ENCODE results near the gene COMMD9.

COMMD9 gene

DNA sequence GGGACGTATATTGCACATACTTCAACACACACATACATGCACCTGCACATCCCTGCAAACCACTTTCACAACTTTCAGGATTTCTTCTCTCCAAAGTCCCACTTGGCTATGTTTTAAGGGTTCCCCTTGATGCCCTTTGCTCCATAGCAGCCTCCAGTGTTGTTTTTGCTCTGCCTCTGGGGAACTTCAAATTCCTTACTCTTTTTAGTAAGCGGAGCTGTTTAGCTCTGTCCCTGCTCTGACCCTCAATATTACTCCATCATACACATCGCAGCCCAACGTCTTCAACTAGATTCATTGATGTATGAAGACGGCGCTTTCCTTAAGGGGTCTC, 25.2 kb upstream of the COMMD9 start:
- H3K27ac ChIP-seq (ENCODE audit: low read depth, low read length), result no peak overlapping the region
- no peaks in the 10 kb centered on the region for H3K4me1 ChIP-seq (ENCODE audit: control insufficient read depth in 1 of 2, insufficient read depth in 2 of 2, low read length in 2 of 2)
- no peak overlapping the region for H3K4me3 ChIP-seq (ENCODE audit: low read depth in 1 of 2, low read length in 2 of 2)
- H3K36me3 ChIP-seq (ENCODE audit: control insufficient read depth in 1 of 2, insufficient read depth in 2 of 2, low read length in 2 of 2), result no peaks in the 10 kb centered on the region
- no peak overlapping the region for H3K9ac ChIP-seq (ENCODE audit: low read depth in 1 of 2, low read length in 2 of 2)
- H3K9me3 ChIP-seq (ENCODE audit: control insufficient read depth in 1 of 2, low read length in 2 of 2), result no peaks in the 10 kb centered on the region
- H3K27me3 ChIP-seq (ENCODE audit: control insufficient read depth in 1 of 2, insufficient read depth in 2 of 2, low read length in 2 of 2), result no peaks in the 10 kb centered on the region

DNA sequence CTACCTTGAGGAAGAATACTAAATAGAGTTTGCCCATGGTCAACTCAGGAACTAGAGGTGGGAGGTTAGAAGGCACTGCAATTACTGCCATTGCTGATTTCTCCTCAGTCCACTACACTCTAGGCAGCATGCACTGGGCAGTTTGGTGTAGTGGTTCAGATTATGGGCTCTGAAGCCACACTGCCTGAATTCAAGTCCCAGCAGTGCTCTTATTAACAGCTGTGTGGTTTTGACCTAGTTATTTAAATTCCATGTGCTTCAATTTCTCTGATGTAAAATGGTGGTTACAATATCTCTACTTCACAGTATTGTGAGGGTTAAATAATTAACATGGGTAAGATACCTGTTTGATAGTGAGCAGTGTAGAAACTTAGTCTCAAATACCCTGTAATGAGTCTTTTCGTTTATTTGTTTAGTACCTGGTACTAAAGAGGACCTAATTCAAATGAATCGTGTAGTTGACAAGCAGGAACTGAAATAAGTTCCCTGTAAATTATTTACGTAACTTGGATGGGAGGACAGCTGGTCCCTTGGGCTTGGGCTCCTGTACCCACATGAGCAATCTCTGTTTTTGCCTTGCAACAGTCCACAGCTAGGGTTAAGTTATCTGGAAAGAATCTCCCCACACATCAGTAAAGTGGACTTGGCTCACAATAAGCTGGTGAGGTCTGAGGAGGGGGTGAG, 24.7 kb upstream of the COMMD9 start:
- Histone ChIP-seq H3K27me3 (ENCODE audit: control insufficient read depth in 1 of 2, insufficient read depth in 2 of 2, low read length in 2 of 2) (no peaks in the 10 kb centered on the region), H3K9me3 (ENCODE audit: control insufficient read depth in 1 of 2, low read length in 2 of 2) (no peaks in the 10 kb centered on the region), H3K4me3 (ENCODE audit: low read depth in 1 of 2, low read length in 2 of 2) (no peak overlapping the region)

DNA sequence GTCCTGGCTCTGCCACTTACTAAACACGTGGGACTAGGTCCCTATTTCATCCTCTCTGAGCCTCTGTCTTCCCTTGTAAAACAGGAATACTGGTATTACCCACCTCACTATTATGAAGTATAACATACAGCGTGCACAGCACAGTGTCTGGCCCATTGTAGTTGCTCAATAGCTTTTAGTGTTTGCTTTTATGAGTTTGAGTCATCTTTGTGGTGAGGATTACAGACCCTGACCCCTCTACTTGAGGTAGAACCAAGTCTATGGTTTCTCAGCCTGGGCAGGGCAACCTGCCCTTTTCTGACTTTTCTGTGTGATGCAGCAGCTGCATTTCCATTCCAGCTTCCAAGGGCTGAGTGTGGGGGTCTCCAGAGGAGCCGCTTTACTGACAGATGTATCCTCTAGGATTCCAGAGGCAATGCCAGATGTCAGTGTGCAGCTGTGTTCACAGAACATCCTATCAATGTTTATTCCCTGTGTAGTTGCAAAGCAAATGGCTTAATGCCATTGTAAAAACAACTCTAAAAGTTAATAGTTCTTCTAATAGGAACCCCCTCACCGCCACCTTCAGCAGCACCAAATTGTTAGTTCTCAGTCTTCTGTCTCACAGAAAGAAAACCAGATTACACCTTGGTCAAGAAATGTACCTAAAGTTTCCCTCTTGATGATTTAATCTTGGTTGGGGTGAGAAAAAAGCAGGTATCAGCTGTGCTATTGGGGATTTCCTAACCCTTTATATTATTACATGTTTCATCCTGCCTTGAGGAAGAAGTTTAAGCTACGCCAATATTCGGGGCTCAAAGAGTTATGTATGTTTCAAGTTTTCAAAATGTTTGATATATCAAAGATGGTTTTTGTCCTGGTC, 23.6 kb upstream of the COMMD9 start:
- H3K4me1 ChIP-seq (ENCODE audit: control insufficient read depth in 1 of 2, insufficient read depth in 2 of 2, low read length in 2 of 2), result no peaks in the 10 kb centered on the region
- no peak overlapping the region for H3K9ac ChIP-seq (ENCODE audit: low read depth in 1 of 2, low read length in 2 of 2)
- no peaks in the 10 kb centered on the region for H3K9me3 ChIP-seq (ENCODE audit: control insufficient read depth in 1 of 2, low read length in 2 of 2)
- H3K27me3 ChIP-seq (ENCODE audit: control insufficient read depth in 1 of 2, insufficient read depth in 2 of 2, low read length in 2 of 2), result no peaks in the 10 kb centered on the region
- no peaks in the 10 kb centered on the region for H3K36me3 ChIP-seq (ENCODE audit: control insufficient read depth in 1 of 2, insufficient read depth in 2 of 2, low read length in 2 of 2)
- H3K27ac ChIP-seq (ENCODE audit: low read depth, low read length), result no peak overlapping the region
- H3K4me3 ChIP-seq (ENCODE audit: low read depth in 1 of 2, low read length in 2 of 2), result no peak overlapping the region

More for the DNA sequence above, 24.7 kb upstream of the COMMD9 start:
- Histone ChIP-seq H3K4me1 (ENCODE audit: control insufficient read depth in 1 of 2, insufficient read depth in 2 of 2, low read length in 2 of 2) (no peaks in the 10 kb centered on the region), H3K27ac (ENCODE audit: low read depth, low read length) (no peak overlapping the region), H3K9ac (ENCODE audit: low read depth in 1 of 2, low read length in 2 of 2) (no peak overlapping the region), H3K36me3 (ENCODE audit: control insufficient read depth in 1 of 2, insufficient read depth in 2 of 2, low read length in 2 of 2) (no peaks in the 10 kb centered on the region)

DNA sequence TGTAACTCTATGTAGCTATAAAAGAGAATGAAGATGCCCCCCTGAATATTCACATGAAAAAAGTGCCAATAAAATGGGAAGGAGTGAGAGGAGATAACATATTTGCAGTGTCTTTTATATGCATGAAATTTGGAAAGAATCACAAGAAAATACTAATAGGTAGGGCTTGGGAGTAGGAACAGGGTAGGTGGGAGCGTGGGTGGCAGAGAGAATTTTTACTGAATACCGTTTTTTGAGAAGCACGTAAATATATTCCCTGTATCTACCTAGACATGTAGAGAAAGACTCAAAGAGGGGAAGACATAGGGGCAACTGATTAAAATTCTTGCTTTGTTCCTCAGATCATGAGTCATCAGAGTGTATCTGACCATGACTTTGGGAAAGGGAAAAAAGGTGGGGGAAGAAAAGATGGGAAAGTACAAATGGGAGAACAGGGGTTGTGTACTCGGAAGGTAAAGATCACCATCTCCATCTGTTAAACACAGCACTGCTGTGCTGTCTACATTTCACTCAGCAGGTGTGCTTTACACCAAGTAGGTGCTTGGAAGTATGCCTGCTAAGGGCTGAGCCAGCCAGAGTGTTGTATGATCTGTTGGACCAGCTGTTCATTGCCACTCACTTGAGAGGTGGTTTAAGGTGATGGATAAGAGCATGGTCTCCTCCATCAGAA, 22.8 kb upstream of the COMMD9 start:
- Histone ChIP-seq H3K9ac (ENCODE audit: low read depth in 1 of 2, low read length in 2 of 2) (no peak overlapping the region), H3K9me3 (ENCODE audit: control insufficient read depth in 1 of 2, low read length in 2 of 2) (no peaks in the 10 kb centered on the region), H3K36me3 (ENCODE audit: control insufficient read depth in 1 of 2, insufficient read depth in 2 of 2, low read length in 2 of 2) (no peaks in the 10 kb centered on the region), H3K27ac (ENCODE audit: low read depth, low read length) (no peak overlapping the region), H3K4me1 (ENCODE audit: control insufficient read depth in 1 of 2, insufficient read depth in 2 of 2, low read length in 2 of 2) (no peaks in the 10 kb centered on the region), H3K4me3 (ENCODE audit: low read depth in 1 of 2, low read length in 2 of 2) (no peak overlapping the region), H3K27me3 (ENCODE audit: control insufficient read depth in 1 of 2, insufficient read depth in 2 of 2, low read length in 2 of 2) (no peaks in the 10 kb centered on the region)

DNA sequence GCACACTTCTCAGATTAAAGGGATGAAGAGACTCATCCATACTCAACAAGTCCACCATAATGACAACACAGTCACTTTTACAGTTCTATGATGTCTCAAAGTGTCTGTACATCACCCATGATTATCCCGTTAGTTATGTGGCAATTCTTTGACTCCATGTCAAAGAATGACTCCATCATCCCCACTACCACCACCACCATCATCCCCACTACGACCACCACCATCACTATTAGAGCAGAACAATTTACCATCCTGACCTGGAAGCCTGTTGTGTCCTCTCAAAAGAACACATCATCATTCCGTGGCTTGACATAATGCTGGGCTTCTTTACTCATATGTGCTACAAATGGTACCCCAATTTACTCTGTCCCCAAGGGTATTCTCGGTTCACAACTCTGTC, 20.6 kb upstream of the COMMD9 start:
- H3K36me3 ChIP-seq (ENCODE audit: control insufficient read depth in 1 of 2, insufficient read depth in 2 of 2, low read length in 2 of 2), result no peaks in the 10 kb centered on the region
- H3K27me3 ChIP-seq (ENCODE audit: control insufficient read depth in 1 of 2, insufficient read depth in 2 of 2, low read length in 2 of 2), result no peaks in the 10 kb centered on the region
- no peaks in the 10 kb centered on the region for H3K4me1 ChIP-seq (ENCODE audit: control insufficient read depth in 1 of 2, insufficient read depth in 2 of 2, low read length in 2 of 2)
- no peak overlapping the region for H3K4me3 ChIP-seq (ENCODE audit: low read depth in 1 of 2, low read length in 2 of 2)
- no peak overlapping the region for H3K27ac ChIP-seq (ENCODE audit: low read depth, low read length)
- no peaks in the 10 kb centered on the region for H3K9me3 ChIP-seq (ENCODE audit: control insufficient read depth in 1 of 2, low read length in 2 of 2)
- H3K9ac ChIP-seq (ENCODE audit: low read depth in 1 of 2, low read length in 2 of 2), result no peak overlapping the region

DNA sequence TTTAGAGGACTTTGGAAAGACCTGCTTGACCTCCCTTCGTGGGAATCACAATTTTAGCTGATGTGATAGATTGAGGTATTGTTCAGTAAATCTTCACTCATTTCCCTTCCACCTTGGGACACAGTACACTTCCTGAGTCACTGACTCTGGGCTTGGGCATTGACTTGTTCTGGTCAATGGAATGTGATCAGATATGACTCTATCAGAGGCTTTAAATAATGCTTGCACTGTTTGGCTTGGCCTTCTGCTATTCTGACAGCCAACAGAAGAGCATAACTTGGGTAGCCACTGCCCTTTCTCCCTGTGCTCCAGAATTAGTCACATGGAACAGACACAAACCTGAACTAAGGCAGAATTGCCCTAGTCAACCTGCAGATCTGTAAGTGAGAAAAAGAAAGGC, 19.4 kb upstream of the COMMD9 start:
- Histone ChIP-seq H3K27ac (ENCODE audit: low read depth, low read length) (no peak overlapping the region), H3K27me3 (ENCODE audit: control insufficient read depth in 1 of 2, insufficient read depth in 2 of 2, low read length in 2 of 2) (no peaks in the 10 kb centered on the region), H3K9ac (ENCODE audit: low read depth in 1 of 2, low read length in 2 of 2) (no peak overlapping the region), H3K4me1 (ENCODE audit: control insufficient read depth in 1 of 2, insufficient read depth in 2 of 2, low read length in 2 of 2) (no peaks in the 10 kb centered on the region), H3K36me3 (ENCODE audit: control insufficient read depth in 1 of 2, insufficient read depth in 2 of 2, low read length in 2 of 2) (no peaks in the 10 kb centered on the region), H3K9me3 (ENCODE audit: control insufficient read depth in 1 of 2, low read length in 2 of 2) (no peaks in the 10 kb centered on the region), H3K4me3 (ENCODE audit: low read depth in 1 of 2, low read length in 2 of 2) (no peak overlapping the region)

DNA sequence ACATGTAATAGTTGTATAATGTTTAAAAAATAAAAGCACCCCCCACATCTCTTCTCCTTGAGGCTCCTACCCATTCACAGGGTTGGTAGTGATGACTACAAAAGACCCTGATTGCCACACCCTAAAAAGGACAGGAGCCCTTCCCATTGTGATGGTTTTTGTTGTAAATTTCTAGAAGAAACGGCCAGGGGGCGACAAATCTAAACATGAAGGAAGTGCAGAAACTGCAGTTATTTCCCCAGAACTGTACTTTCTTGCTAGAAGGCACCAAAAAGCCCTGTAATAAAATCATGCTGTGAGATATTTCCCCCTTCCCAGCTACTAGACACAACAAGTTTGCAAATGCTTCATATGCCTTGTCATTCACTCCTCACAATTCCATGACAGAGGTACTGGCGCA, 17.7 kb upstream of the COMMD9 start:
- no peaks in the 10 kb centered on the region for H3K36me3 ChIP-seq (ENCODE audit: control insufficient read depth in 1 of 2, insufficient read depth in 2 of 2, low read length in 2 of 2)
- H3K4me3 ChIP-seq (ENCODE audit: low read depth in 1 of 2, low read length in 2 of 2), result no peak overlapping the region
- H3K4me1 ChIP-seq (ENCODE audit: control insufficient read depth in 1 of 2, insufficient read depth in 2 of 2, low read length in 2 of 2), result no peaks in the 10 kb centered on the region
- H3K9me3 ChIP-seq (ENCODE audit: control insufficient read depth in 1 of 2, low read length in 2 of 2), result no peaks in the 10 kb centered on the region
- H3K9ac ChIP-seq (ENCODE audit: low read depth in 1 of 2, low read length in 2 of 2), result no peak overlapping the region
- H3K27me3 ChIP-seq (ENCODE audit: control insufficient read depth in 1 of 2, insufficient read depth in 2 of 2, low read length in 2 of 2), result no peaks in the 10 kb centered on the region
- no peak overlapping the region for H3K27ac ChIP-seq (ENCODE audit: low read depth, low read length)

DNA sequence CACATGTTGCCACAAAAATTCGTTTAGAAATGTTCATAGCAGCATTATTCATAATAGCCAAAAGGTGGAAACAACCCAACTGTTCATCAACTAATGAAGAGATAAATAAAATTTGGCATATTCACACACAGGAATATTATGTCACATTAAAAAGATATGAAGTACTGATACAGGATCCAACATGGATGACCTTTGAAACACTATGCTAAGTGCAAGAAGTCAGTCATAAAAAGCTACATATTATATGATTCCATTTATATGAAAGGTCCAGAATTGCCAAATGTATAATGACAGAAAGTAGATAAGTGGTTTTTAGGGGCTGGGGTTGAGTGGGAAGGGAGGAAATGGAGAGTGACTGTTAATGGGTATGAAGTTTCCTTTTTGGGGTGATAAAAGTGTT, 15.8 kb upstream of the COMMD9 start:
- Histone ChIP-seq H3K4me1 (ENCODE audit: control insufficient read depth in 1 of 2, insufficient read depth in 2 of 2, low read length in 2 of 2) (peaks cover 0 to 10% of the 10 kb centered on the region in 2 donors), H3K27me3 (ENCODE audit: control insufficient read depth in 1 of 2, insufficient read depth in 2 of 2, low read length in 2 of 2) (no peaks in the 10 kb centered on the region), H3K36me3 (ENCODE audit: control insufficient read depth in 1 of 2, insufficient read depth in 2 of 2, low read length in 2 of 2) (no peaks in the 10 kb centered on the region), H3K9ac (ENCODE audit: low read depth in 1 of 2, low read length in 2 of 2) (no peak overlapping the region), H3K27ac (ENCODE audit: low read depth, low read length) (no peak overlapping the region), H3K9me3 (ENCODE audit: control insufficient read depth in 1 of 2, low read length in 2 of 2) (no peaks in the 10 kb centered on the region), H3K4me3 (ENCODE audit: low read depth in 1 of 2, low read length in 2 of 2) (no peak overlapping the region)

DNA sequence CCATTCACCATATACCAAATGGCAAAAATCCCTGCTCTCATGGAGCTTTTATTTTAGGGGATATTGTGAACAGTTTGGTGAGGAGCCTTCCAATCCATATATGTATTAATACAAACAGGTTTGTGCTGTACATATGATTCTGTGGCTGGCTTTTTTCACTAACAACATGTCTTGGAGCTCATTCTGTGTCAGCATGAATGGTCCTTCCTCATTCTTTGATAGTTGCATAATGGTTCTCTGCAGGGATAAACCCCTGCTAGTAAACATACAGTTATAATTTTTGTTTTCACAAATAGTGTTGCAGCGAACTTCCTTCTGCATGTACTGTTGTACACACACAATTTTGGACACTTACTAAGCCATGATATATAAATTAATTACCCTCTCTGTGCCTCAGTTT, 15.1 kb upstream of the COMMD9 start:
- Histone ChIP-seq H3K36me3 (ENCODE audit: control insufficient read depth in 1 of 2, insufficient read depth in 2 of 2, low read length in 2 of 2) (no peaks in the 10 kb centered on the region), H3K9ac (ENCODE audit: low read depth in 1 of 2, low read length in 2 of 2) (no peak overlapping the region), H3K27ac (ENCODE audit: low read depth, low read length) (no peak overlapping the region), H3K27me3 (ENCODE audit: control insufficient read depth in 1 of 2, insufficient read depth in 2 of 2, low read length in 2 of 2) (no peaks in the 10 kb centered on the region), H3K9me3 (ENCODE audit: control insufficient read depth in 1 of 2, low read length in 2 of 2) (no peaks in the 10 kb centered on the region), H3K4me3 (ENCODE audit: low read depth in 1 of 2, low read length in 2 of 2) (no peak overlapping the region), H3K4me1 (ENCODE audit: control insufficient read depth in 1 of 2, insufficient read depth in 2 of 2, low read length in 2 of 2) (peaks cover 0 to 10% of the 10 kb centered on the region in 2 donors)

DNA sequence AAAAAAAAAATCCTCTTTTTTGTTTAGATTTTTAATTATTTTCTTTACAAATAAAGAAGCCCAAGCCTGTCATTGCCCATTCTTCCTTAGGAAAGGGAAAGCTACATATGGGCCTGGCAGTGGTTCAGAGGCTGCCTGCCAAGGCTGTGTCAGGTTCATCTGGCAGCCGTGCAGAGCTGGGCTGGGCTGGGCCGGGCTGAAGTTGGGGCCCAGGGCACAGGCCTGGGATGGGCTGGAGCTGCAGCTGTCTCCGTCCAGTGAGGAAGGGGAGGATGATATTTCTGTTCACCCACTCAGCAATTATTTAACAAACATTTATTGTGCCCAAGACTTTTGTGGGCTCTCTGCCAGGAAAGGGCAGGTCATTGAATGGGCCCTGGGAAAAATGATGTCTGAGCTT, 11.4 kb upstream of the COMMD9 start:
- H3K4me3 ChIP-seq (ENCODE audit: low read depth in 1 of 2, low read length in 2 of 2), result no peak overlapping the region
- no peaks in the 10 kb centered on the region for H3K36me3 ChIP-seq (ENCODE audit: control insufficient read depth in 1 of 2, insufficient read depth in 2 of 2, low read length in 2 of 2)
- H3K27ac ChIP-seq (ENCODE audit: low read depth, low read length), result no peak overlapping the region
- H3K9me3 ChIP-seq (ENCODE audit: control insufficient read depth in 1 of 2, low read length in 2 of 2), result no peaks in the 10 kb centered on the region
- peaks cover 13 to 25% of the 10 kb centered on the region in 2 donors for H3K4me1 ChIP-seq (ENCODE audit: control insufficient read depth in 1 of 2, insufficient read depth in 2 of 2, low read length in 2 of 2)
- H3K27me3 ChIP-seq (ENCODE audit: control insufficient read depth in 1 of 2, insufficient read depth in 2 of 2, low read length in 2 of 2), result no peaks in the 10 kb centered on the region
- no peak overlapping the region for H3K9ac ChIP-seq (ENCODE audit: low read depth in 1 of 2, low read length in 2 of 2)
